Neural progenitor cell (in vitro differentiated cells): ENCODE results near the gene SIRT1. TPM values are rescaled to one million over a fixed set of nuclear protein-coding genes. Genes with fewer than 3 reads are reported as not detected.

Source experiments
- small RNA-seq: library from RNA; depleted of rRNA; stranded (forward); fragments of <200 nt; gene quantifications from one replicate; pipeline ENCODE3, GENCODE V24; 2015
- total RNA-seq: library from RNA; depleted of rRNA; stranded (reverse); fragments of >200 nt; gene quantifications from 2 replicates; pipeline ENCODE4 v1.2.3, GENCODE V29; 2015; ENCODE audit warnings: low replicate concordance

Gene SIRT1
- total RNA-seq, 1 donor from 2014 or later, result 48.5 TPM

Small RNA genes lying within 50 kb of the gene (small RNA-seq; reads per million reads assigned to genes)
- gene RNU6-523P, result not detected

Other genes with a start within 250 kb of the SIRT1 start
- gene CTNNA3, start 188.5 kb upstream of the SIRT1 start, total RNA-seq, result 11.3 and 12.9 TPM in 2 replicates
- 3.5 and 3.7 TPM in 2 replicates for gene DNAJC12, start 46.5 kb upstream of the SIRT1 start, total RNA-seq
- 52.1 and 74.2 TPM in 2 replicates for gene HERC4, start 190.6 kb downstream of the SIRT1 start, total RNA-seq
- not detected in 2 replicates for gene MYPN, start 224.8 kb downstream of the SIRT1 start, total RNA-seq